ENCODE measurements around the gene ATP7A.

ATP7A gene

GRCh38 chrX:78092296-78092695 lies 181.8 kb downstream of the ATP7A start:
- DNase-seq: peak; percentile 84
- in situ Hi-C loops (cut with MboI; ENCODE audit: low pct_unique_long_range_greater_than_20kb, low sequenced_read_pairs): no loop called here

- in situ Hi-C loops (cut with MboI; ENCODE audit: low pct_unique_long_range_greater_than_20kb, low sequenced_read_pairs): no loop called here
- DNase-seq: no peak
Observed at GRCh38 chrX:78098108-78098507, 187.6 kb downstream of the ATP7A start.

Data from KBM-7 (cell line).